IMR-90 (cell line): Measurements from ENCODE around the gene SLC22A15. TPM values are rescaled to one million over a fixed set of nuclear protein-coding genes. Genes with fewer than 3 reads are reported as not detected.

ENCODE experiments used
- ATAC-seq: fragments of 200-7000 bp; cut with Tn5 transposase; 2 replicates; pipeline ENCODE4 v1.9.1; 2020; ENCODE audit warnings: low read depth, mild to moderate bottlenecking, moderate library complexity
- BruUV-seq: library from RNA; stranded (reverse); fragments of 400-500 nt; replicated peaks from 2 replicates; lab custom pipeline; 2021; lab: Mats Ljungman, UMichigan
- CTCF ChIA-PET: fragments of 300-600 bp; formaldehyde crosslinking; extraction: SDS; loops from one replicate; lab custom pipeline; 2021; ENCODE audit warnings: antibody characterized with exemption; lab: Yijun Ruan, JAX
- POLR2A ChIA-PET: fragments of 300-600 bp; sonication (Branson Sonifier 250); formaldehyde crosslinking; loops from one replicate; lab custom pipeline; 2022; ENCODE audit warnings: antibody characterized with exemption; ENCODE audit not compliant: unreplicated experiment; lab: Charles Lee
- DNase-seq: peaks from one replicate; pipeline ENCODE4 v3.0.0; 2013
- H2AFZ ChIP-seq: replicated peaks from 2 replicates; pipeline ENCODE3; 2013; ENCODE audit warnings: low read length, mild to moderate bottlenecking; ENCODE audit not compliant: poor library complexity
- H2AK5ac ChIP-seq: 2 replicates; pipeline ENCODE4 v1.6.1; 2013; ENCODE audit warnings: low read depth, low read length, inconsistent platforms
- H2AK9ac ChIP-seq: replicated peaks from 2 replicates; pipeline ENCODE3; 2013; ENCODE audit warnings: mild to moderate bottlenecking, low read depth, low read length, moderate library complexity; ENCODE audit not compliant: poor library complexity
- H2BK120ac ChIP-seq: 2 replicates; pipeline ENCODE4 v1.6.1; 2013; ENCODE audit warnings: low read depth, low read length, inconsistent platforms
- H2BK15ac ChIP-seq: 3 replicates; pipeline ENCODE4 v1.6.1; 2013; ENCODE audit warnings: low read depth, low read length, inconsistent platforms
- H2BK20ac ChIP-seq: 2 replicates; pipeline ENCODE4 v1.6.1; 2013; ENCODE audit warnings: low read depth, mild to moderate bottlenecking, inconsistent platforms, low read length, moderate library complexity
- H2BK5ac ChIP-seq: 2 replicates; pipeline ENCODE4 v1.6.1; 2013; ENCODE audit warnings: mild to moderate bottlenecking, low read depth, low read length, inconsistent platforms; ENCODE audit not compliant: poor library complexity, severe bottlenecking
- H3K14ac ChIP-seq: replicated peaks from 2 replicates; pipeline ENCODE4 v1.6.1; 2013; ENCODE audit warnings: low read depth, low read length, inconsistent platforms
- H3K18ac ChIP-seq: 2 replicates; pipeline ENCODE4 v1.6.1; 2013; ENCODE audit warnings: low read depth, low read length, control low read depth
- H3K23ac ChIP-seq: 2 replicates; pipeline ENCODE4 v1.6.1; 2013; ENCODE audit warnings: low read depth, low read length, inconsistent platforms
- H3K27ac ChIP-seq: 2 replicates; pipeline ENCODE4 v1.5.1; 2013; ENCODE audit warnings: mild to moderate bottlenecking, control low read depth, low read length; ENCODE audit not compliant: insufficient read depth
- H3K27me3 ChIP-seq: 2 replicates; pipeline ENCODE4 v1.6.1; 2013; ENCODE audit warnings: low read length; ENCODE audit not compliant: control insufficient read depth, insufficient read depth
- H3K36me3 ChIP-seq: 2 replicates; pipeline ENCODE4 v1.6.1; 2013; ENCODE audit warnings: low read length, mixed read lengths; ENCODE audit not compliant: control insufficient read depth, insufficient read depth
- H3K4ac ChIP-seq: 2 replicates; pipeline ENCODE4 v1.6.1; 2013; ENCODE audit warnings: low read depth, low read length, inconsistent platforms
- H3K4me1 ChIP-seq: 2 replicates; pipeline ENCODE4 v1.6.1; 2013; ENCODE audit warnings: low read length, mixed read lengths; ENCODE audit not compliant: control insufficient read depth, insufficient read depth
- H3K4me2 ChIP-seq: 2 replicates; pipeline ENCODE4 v1.6.1; 2013; ENCODE audit warnings: low read depth, mild to moderate bottlenecking, control low read depth, low read length, moderate library complexity
- H3K4me3 ChIP-seq: 2 replicates; pipeline ENCODE4 v1.5.1; 2013; ENCODE audit warnings: low read depth, mild to moderate bottlenecking, control low read depth, low read length, moderate library complexity; ENCODE audit not compliant: insufficient read depth
- H3K56ac ChIP-seq: 2 replicates; pipeline ENCODE4 v1.6.1; 2013; ENCODE audit warnings: low read length, inconsistent platforms; ENCODE audit not compliant: insufficient read depth; ENCODE audit errors: extremely low read depth
- H3K79me1 ChIP-seq, 2 experiments: 2 replicates each; pipeline ENCODE4 v1.6.1; 2013; ENCODE audit warnings: low read length in 2 of 2, inconsistent platforms in 1 of 2, low read depth in 1 of 2
- H3K9ac ChIP-seq: 2 replicates; pipeline ENCODE4 v1.6.1; 2013; ENCODE audit warnings: low read depth, low read length, control low read depth
- H3K9me1 ChIP-seq: 2 replicates; pipeline ENCODE4 v1.6.1; 2013; ENCODE audit warnings: low read length, inconsistent platforms; ENCODE audit not compliant: insufficient read depth
- H3K9me3 ChIP-seq: 2 replicates; pipeline ENCODE4 v1.6.1; 2013; ENCODE audit warnings: low read length; ENCODE audit not compliant: control insufficient read depth, insufficient read depth
- H4K20me1 ChIP-seq: 2 replicates; pipeline ENCODE4 v1.6.1; 2013; ENCODE audit warnings: low read length, inconsistent platforms; ENCODE audit not compliant: insufficient read depth
- H4K5ac ChIP-seq: 2 replicates; pipeline ENCODE4 v1.6.1; 2013; ENCODE audit warnings: mild to moderate bottlenecking, low read depth, low read length, control low read depth
- H4K8ac ChIP-seq, 2 experiments: 2 replicates each; pipeline ENCODE4 v1.6.1; 2013; ENCODE audit warnings: low read depth in 2 of 2, low read length in 2 of 2, control low read depth in 1 of 2, inconsistent platforms in 1 of 2
- H4K91ac ChIP-seq: 2 replicates; pipeline ENCODE4 v1.6.1; 2013; ENCODE audit warnings: low read depth, low read length, inconsistent platforms; ENCODE audit not compliant: insufficient read depth
- BHLHE40 ChIP-seq: fragments of 150-350 bp; IDR thresholded peaks from 2 replicates; pipeline ENCODE4 v1.6.1; 2016; ENCODE audit warnings: mild to moderate bottlenecking, low read depth, low read length
- CHD1 ChIP-seq: IDR thresholded peaks from 2 replicates; pipeline ENCODE4 v1.6.1; 2012; ENCODE audit warnings: low read depth, low read length, improper control_type of control experiment
- CTCF ChIP-seq: conservative IDR thresholded peaks from 2 replicates; pipeline ENCODE4 v1.5.1; 2012; ENCODE audit warnings: mild to moderate bottlenecking, low read depth, low read length, improper control_type of control experiment
- ELK1 ChIP-seq: fragments of 150-350 bp; IDR thresholded peaks from 2 replicates; pipeline ENCODE4 v1.6.1; 2016; ENCODE audit warnings: low read depth, mild to moderate bottlenecking, low read length, moderate library complexity, borderline replicate concordance
- FOS ChIP-seq: fragments of 150-350 bp; IDR thresholded peaks from 2 replicates; pipeline ENCODE4 v1.6.1; 2016; ENCODE audit warnings: low read depth, low read length
- MAFK ChIP-seq: IDR thresholded peaks from 2 replicates; pipeline ENCODE4 v1.6.1; 2012; ENCODE audit warnings: low read depth, low read length, improper control_type of control experiment
- MAZ ChIP-seq: IDR thresholded peaks from 2 replicates; pipeline ENCODE4 v1.6.1; 2012; ENCODE audit warnings: low read depth, mild to moderate bottlenecking, low read length, improper control_type of control experiment, moderate library complexity, borderline replicate concordance
- MXI1 ChIP-seq: IDR thresholded peaks from 2 replicates; pipeline ENCODE4 v1.6.1; 2012; ENCODE audit warnings: low read depth, mild to moderate bottlenecking, low read length, moderate library complexity, borderline replicate concordance
- NFE2L2 ChIP-seq: fragments of 150-350 bp; IDR thresholded peaks from 2 replicates; pipeline ENCODE4 v1.6.1; 2016; ENCODE audit warnings: low read depth, mild to moderate bottlenecking, low read length
- POLR2A ChIP-seq: IDR thresholded peaks from 2 replicates; pipeline ENCODE4 v1.6.1; 2012; ENCODE audit warnings: mild to moderate bottlenecking, low read depth, low read length
- RAD21 ChIP-seq: IDR thresholded peaks from 2 replicates; pipeline ENCODE4 v1.6.1; 2012; ENCODE audit warnings: low read length, improper control_type of control experiment
- RCOR1 ChIP-seq: IDR thresholded peaks from 2 replicates; pipeline ENCODE4 v1.6.1; 2012; ENCODE audit warnings: mild to moderate bottlenecking, low read length, improper control_type of control experiment; ENCODE audit not compliant: insufficient replicate concordance
- RFX5 ChIP-seq: IDR thresholded peaks from 2 replicates; pipeline ENCODE4 v1.8.0; 2012; ENCODE audit warnings: low read depth, mild to moderate bottlenecking, low read length, moderate library complexity
- SMC3 ChIP-seq: fragments of 150-350 bp; IDR thresholded peaks from 2 replicates; pipeline ENCODE4 v1.6.1; 2016; ENCODE audit warnings: low read depth, mild to moderate bottlenecking, antibody characterized with exemption, low read length, moderate library complexity
- WGBS, 2 experiments: methylation state at CpG; one replicate each; pipeline versions ENCODE4 v1.1.5 to v1.1.7; 2013; ENCODE audit warnings: missing lambda C conversion rate in 2 of 2; ENCODE audit not compliant: insufficient read length in 1 of 2; ENCODE audit errors: extremely low coverage in 2 of 2; 5-methylcytosine and 5-hydroxymethylcytosine counted together
- dilution Hi-C: fragments of 300-500 bp; cut with HindIII; formaldehyde crosslinking; loops from one replicate; pipeline ENCODE4 v1.14.3; 2018; ENCODE audit warnings: low sequenced_read_pairs; ENCODE audit not compliant: unreplicated experiment
- in situ Hi-C: fragments of 300-500 bp; cut with MboI; formaldehyde crosslinking; loops from 3 replicates; pipeline ENCODE4 v1.14.3; 2019; ENCODE audit warnings: low sequenced_read_pairs, inconsistent platforms, mixed read lengths
- intact Hi-C: fragments of 100-400 bp; cut with micrococcal nuclease; formaldehyde crosslinking; loops from 2 replicates; pipeline ENCODE4 v1.10.0; 2022
- polyA plus RNA-seq, 3 experiments: library from polyadenylated mRNA; depleted of rRNA; stranded (reverse); fragments of >200 nt; gene quantifications; 2 replicates each; pipeline ENCODE4 v1.2.3, GENCODE V29; 2012; ENCODE audit warnings: low replicate concordance in 1 of 3
- total RNA-seq: library from RNA; depleted of rRNA; stranded (reverse); fragments of >200 nt; gene quantifications from 2 replicates; pipeline ENCODE4 v1.2.3, GENCODE V29; 2012
- TF ChIP-seq, protein P1 (sequence below): fragments of 150-350 bp; IDR thresholded peaks from 2 replicates; pipeline ENCODE4 v1.6.1; 2017; ENCODE audit warnings: mild to moderate bottlenecking, antibody characterized with exemption, low read length, low read depth

The SLC22A15 gene
- total and polyA plus RNA-seq, 2 of the 4 experiments (the other 2 are of a cell fraction) = under 0.01 to 0.02 TPM

DNA sequence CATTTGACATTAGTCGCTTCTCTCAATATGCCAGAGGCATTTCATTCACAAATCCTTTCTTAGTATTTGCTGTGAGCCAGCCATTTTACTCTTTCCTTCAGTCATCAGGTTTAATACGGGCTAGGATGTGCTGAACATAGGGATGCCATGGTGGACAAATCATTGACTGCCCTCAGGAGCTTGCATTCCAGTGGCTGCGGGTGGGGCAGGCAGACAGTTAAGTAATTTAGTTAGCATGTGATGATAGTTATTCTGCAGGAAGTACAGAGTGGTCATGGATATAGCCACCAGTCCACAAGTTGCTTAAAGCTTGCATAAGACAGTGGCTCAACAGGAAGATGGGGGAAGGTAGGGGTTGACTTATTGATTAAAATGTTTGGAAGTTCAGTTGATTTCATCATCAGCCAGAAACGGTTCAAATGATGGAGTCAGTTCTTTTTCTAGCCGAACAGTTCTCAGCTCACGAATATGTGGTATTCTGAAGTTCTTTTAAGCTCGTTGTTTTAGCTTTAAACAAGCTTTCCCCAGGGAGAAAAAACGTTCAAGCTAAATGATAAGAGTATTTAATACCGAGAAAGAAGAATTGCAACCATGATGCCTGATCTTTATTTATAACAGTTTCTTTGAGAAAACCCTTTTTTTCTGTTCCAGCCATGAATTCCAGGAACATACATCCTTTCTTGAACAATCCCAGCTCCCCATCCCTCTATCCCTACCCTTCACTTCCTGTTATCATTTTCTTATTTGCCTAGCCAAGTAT, 1.4 kb downstream of the SLC22A15 start:
- Histone ChIP-seq H2AFZ (no peak overlapping the region), H3K4me1 (no peaks in the 10 kb centered on the region), H4K20me1 (no peaks in the 10 kb centered on the region), H3K27me3 (peaks cover 23% of the 10 kb centered on the region), H3K4me2 (no peak overlapping the region), H2BK20ac (no peak overlapping the region), H4K5ac (no peak overlapping the region), H3K4me3 (no peak overlapping the region), H2BK120ac (no peak overlapping the region), H3K9me1 (no peaks in the 10 kb centered on the region), H3K56ac (no peak overlapping the region), H3K23ac (no peak overlapping the region), H3K18ac (no peak overlapping the region), H3K4ac (no peak overlapping the region), H4K91ac (no peak overlapping the region), H3K79me1 (no peaks in the 10 kb centered on the region), H2BK15ac (no peak overlapping the region), H3K9me3 (peaks cover 3% of the 10 kb centered on the region; the same call in 1 of the 2 replicates), H4K8ac (no peak overlapping the region), H2AK5ac (no peak overlapping the region), H2AK9ac (no peak overlapping the region), H3K9ac (no peak overlapping the region), H2BK5ac (no peak overlapping the region), H3K36me3 (no peaks in the 10 kb centered on the region), H3K27ac (no peak overlapping the region), H3K14ac (no peak overlapping the region)
- DNase-seq = no peak
- in situ Hi-C loops = loop anchor here (10.0 kb wide), 1 partner anchor 63 kb away; no protein-coding TSS in a partner anchor
- intact Hi-C loops = no loop called here
- dilution Hi-C loops = no loop called here
- BruUV-seq = no TSS peak
- no peak for ATAC-seq
- ChIA-PET CTCF (no interaction called here), POLR2A (interaction anchor here (0.5 kb wide), 1 partner anchor 1030 kb away, joined by 3 read pairs; no protein-coding TSS in a partner anchor)
- 67% methylated on average over 3 of the region's 9 CpGs; no CpG with 5 or more reads in 1 of the 2 experiments for WGBS, 2 experiments
- TF ChIP-seq RFX5 = no peak
- TF ChIP-seq RAD21 = no peak
- no peak for TF ChIP-seq MAFK
- TF ChIP-seq, protein P1, sequence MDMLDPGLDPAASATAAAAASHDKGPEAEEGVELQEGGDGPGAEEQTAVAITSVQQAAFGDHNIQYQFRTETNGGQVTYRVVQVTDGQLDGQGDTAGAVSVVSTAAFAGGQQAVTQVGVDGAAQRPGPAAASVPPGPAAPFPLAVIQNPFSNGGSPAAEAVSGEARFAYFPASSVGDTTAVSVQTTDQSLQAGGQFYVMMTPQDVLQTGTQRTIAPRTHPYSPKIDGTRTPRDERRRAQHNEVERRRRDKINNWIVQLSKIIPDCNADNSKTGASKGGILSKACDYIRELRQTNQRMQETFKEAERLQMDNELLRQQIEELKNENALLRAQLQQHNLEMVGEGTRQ = no peak
- TF ChIP-seq CTCF = no peak
- no peak for TF ChIP-seq NFE2L2
- TF ChIP-seq CHD1 = no peak
- no peak for TF ChIP-seq MXI1
- TF ChIP-seq POLR2A = no peak
- TF ChIP-seq MAZ = no peak
- no peak for TF ChIP-seq BHLHE40
- TF ChIP-seq FOS = no peak
- TF ChIP-seq ELK1 = no peak
- no peak for TF ChIP-seq RCOR1
- TF ChIP-seq SMC3 = no peak
